KMS-11 (cell line): ENCODE measurements around the gene SLC2A13.
"Not testable (repeated sequence)": the region's sequence is repeated elsewhere in the genome, so short reads cannot be mapped to it uniquely, and the experiment has no call there.

Source experiments
- H2AFZ ChIP-seq: fragments of 200-600 bp; sonication (generic); 2 replicates; pipeline ENCODE4 v1.6.1; 2016; ENCODE audit warnings: antibody characterized with exemption, mixed run types, low read depth
- H3K27ac ChIP-seq: fragments of 200-600 bp; sonication (generic); 2 replicates; pipeline ENCODE4 v1.6.1; 2016; ENCODE audit warnings: mild to moderate bottlenecking, mixed run types
- H3K27me3 ChIP-seq: fragments of 200-600 bp; sonication (generic); 2 replicates; pipeline ENCODE4 v1.6.1; 2017; ENCODE audit warnings: mild to moderate bottlenecking, low read depth, mixed run types, moderate library complexity; ENCODE audit not compliant: insufficient read depth
- H3K36me3 ChIP-seq: fragments of 200-600 bp; sonication (generic); 2 replicates; pipeline ENCODE4 v1.6.1; 2017; ENCODE audit warnings: mild to moderate bottlenecking, mixed run types; ENCODE audit not compliant: insufficient read depth
- H3K4me1 ChIP-seq: fragments of 200-600 bp; sonication (generic); 2 replicates; pipeline ENCODE4 v1.6.1; 2016; ENCODE audit warnings: mild to moderate bottlenecking, low read depth, mixed run types; ENCODE audit not compliant: poor library complexity, severe bottlenecking
- H3K4me2 ChIP-seq: fragments of 200-600 bp; sonication (generic); 2 replicates; pipeline ENCODE4 v1.7.0; 2016; ENCODE audit warnings: mild to moderate bottlenecking, mixed run types
- H3K4me3 ChIP-seq: fragments of 200-600 bp; sonication (generic); IDR thresholded peaks from 2 replicates; pipeline ENCODE4 v1.6.1; 2017; ENCODE audit warnings: low read depth, low read length, mixed read lengths; ENCODE audit not compliant: insufficient read depth
- H3K79me2 ChIP-seq: fragments of 200-600 bp; sonication (generic); 2 replicates; pipeline ENCODE4 v1.6.1; 2016; ENCODE audit warnings: low read depth, mixed run types; ENCODE audit not compliant: insufficient read depth
- H3K9ac ChIP-seq: fragments of 200-600 bp; sonication (generic); 2 replicates; pipeline ENCODE4 v1.6.1; 2016; ENCODE audit warnings: mild to moderate bottlenecking, mixed run types
- H4K20me1 ChIP-seq: fragments of 200-600 bp; sonication (generic); 2 replicates; pipeline ENCODE4 v1.6.1; 2016; ENCODE audit warnings: mild to moderate bottlenecking, mixed run types; ENCODE audit not compliant: insufficient read depth
- CTCF ChIP-seq: fragments of 200-600 bp; sonication (generic); conservative IDR thresholded peaks from 2 replicates; pipeline ENCODE4 v1.6.1; 2017; ENCODE audit warnings: low read depth, mild to moderate bottlenecking, antibody characterized with exemption, low read length, moderate library complexity, mixed read lengths

SLC2A13 gene

GRCh38 chr12:39931231-39931630 is 174.7 kb downstream of the SLC2A13 start:
- no peak overlapping the region for H3K9ac ChIP-seq
- TF ChIP-seq CTCF = no peak
- H2AFZ ChIP-seq = no peak overlapping the region
- no peaks in the 10 kb centered on the region for H3K27me3 ChIP-seq
- no peak overlapping the region for H3K27ac ChIP-seq
- no peak overlapping the region for H3K4me2 ChIP-seq
- H3K4me3 ChIP-seq = no peak overlapping the region
- H3K36me3 ChIP-seq = no peaks in the 10 kb centered on the region
- H4K20me1 ChIP-seq = no peaks in the 10 kb centered on the region
- H3K79me2 ChIP-seq = no peaks in the 10 kb centered on the region
- H3K4me1 ChIP-seq = no peaks in the 10 kb centered on the region

- no peak overlapping the region for H3K27ac ChIP-seq
- no peaks in the 10 kb centered on the region for H4K20me1 ChIP-seq
- no peaks in the 10 kb centered on the region for H3K4me1 ChIP-seq
- H3K27me3 ChIP-seq = no peaks in the 10 kb centered on the region
- no peaks in the 10 kb centered on the region for H3K79me2 ChIP-seq
- no peak overlapping the region for H3K9ac ChIP-seq
- H3K36me3 ChIP-seq = no peaks in the 10 kb centered on the region
- no peak for TF ChIP-seq CTCF
- H2AFZ ChIP-seq = no peak overlapping the region
- H3K4me3 ChIP-seq = no peak overlapping the region
- no peak overlapping the region for H3K4me2 ChIP-seq
Measured at GRCh38 chr12:39930101-39930500, 175.8 kb downstream of the SLC2A13 start.

GRCh38 chr12:39928181-39928899 is 177.5 kb downstream of the SLC2A13 start:
- no peak for TF ChIP-seq CTCF
- Histone ChIP-seq H3K27ac (no peak overlapping the region), H3K27me3 (no peaks in the 10 kb centered on the region), H4K20me1 (no peaks in the 10 kb centered on the region), H3K9ac (no peak overlapping the region), H3K4me2 (no peak overlapping the region), H3K4me1 (no peaks in the 10 kb centered on the region), H2AFZ (no peak overlapping the region), H3K36me3 (no peaks in the 10 kb centered on the region), H3K79me2 (no peaks in the 10 kb centered on the region), H3K4me3 (no peak overlapping the region)

GRCh38 chr12:39923364-39923763 is 182.5 kb downstream of the SLC2A13 start:
- no peak overlapping the region for H3K4me3 ChIP-seq

GRCh38 chr12:39922598-39922997 is 183.3 kb downstream of the SLC2A13 start:
- H3K36me3 ChIP-seq, H4K20me1 ChIP-seq, H3K27ac ChIP-seq, H3K27me3 ChIP-seq, H3K4me1 ChIP-seq, H3K4me2 ChIP-seq, H3K9ac ChIP-seq, H3K79me2 ChIP-seq, H3K4me3 ChIP-seq, H2AFZ ChIP-seq: not testable (repeated sequence)

More at GRCh38 chr12:39923364-39923763, 182.5 kb downstream of the SLC2A13 start:
- H3K4me2 ChIP-seq = no peak overlapping the region
- no peaks in the 10 kb centered on the region for H3K27me3 ChIP-seq
- no peaks in the 10 kb centered on the region for H3K79me2 ChIP-seq
- H3K36me3 ChIP-seq = no peaks in the 10 kb centered on the region
- no peak overlapping the region for H2AFZ ChIP-seq
- H3K4me1 ChIP-seq = no peaks in the 10 kb centered on the region
- H3K9ac ChIP-seq = no peak overlapping the region
- no peak overlapping the region for H3K27ac ChIP-seq
- TF ChIP-seq CTCF = no peak
- no peaks in the 10 kb centered on the region for H4K20me1 ChIP-seq
